PC-3 (cell line): ENCODE results near the gene GALNTL6. TPM values are rescaled to one million over a fixed set of nuclear protein-coding genes. Genes with fewer than 3 reads are reported as not detected.
"Not testable (repeated sequence)": the region's sequence is repeated elsewhere in the genome, so short reads cannot be mapped to it uniquely, and the experiment has no call there.

Source experiments
- ATAC-seq: fragments of 200-7000 bp; cut with Tn5 transposase; 2 replicates; pipeline ENCODE4 v1.9.1; 2020; ENCODE audit warnings: mild to moderate bottlenecking, moderate library complexity
- BruUV-seq: library from RNA; stranded (reverse); fragments of 400-500 nt; replicated peaks from 2 replicates; lab custom pipeline; 2021; lab: Mats Ljungman, UMichigan
- CTCF ChIA-PET: fragments of 300-600 bp; sonication (Branson Sonifier 250); formaldehyde crosslinking; loops from one replicate; lab custom pipeline; 2022; ENCODE audit warnings: antibody characterized with exemption; lab: Charles Lee
- POLR2A ChIA-PET: fragments of 300-600 bp; sonication (Branson Sonifier 250); formaldehyde crosslinking; loops from one replicate; lab custom pipeline; 2022; ENCODE audit warnings: antibody characterized with exemption; ENCODE audit not compliant: unreplicated experiment; lab: Charles Lee
- DNase-seq: peaks from one replicate; pipeline ENCODE4 v3.0.0-alpha.2; 2015
- H2AFZ ChIP-seq: fragments of 300-600 bp; sonication (generic); 2 replicates; pipeline ENCODE4 v1.6.0; 2016; ENCODE audit warnings: antibody characterized with exemption, low read length
- H3F3A ChIP-seq: fragments of 300-600 bp; sonication (generic); one replicate; pipeline ENCODE4 v1.6.0; 2017; ENCODE audit warnings: antibody characterized with exemption, low read length, control low read depth, mild to moderate bottlenecking; ENCODE audit not compliant: unreplicated experiment
- H3K27ac ChIP-seq: fragments of 300-600 bp; sonication (generic); 2 replicates; pipeline ENCODE4 v1.5.1; 2016; ENCODE audit warnings: mild to moderate bottlenecking, low read length
- H3K27me3 ChIP-seq: fragments of 300-600 bp; sonication (generic); 2 replicates; pipeline ENCODE4 v1.6.1; 2016; ENCODE audit warnings: low read length, mixed read lengths
- H3K36me3 ChIP-seq: fragments of 300-600 bp; sonication (generic); 2 replicates; pipeline ENCODE4 v1.6.1; 2016; ENCODE audit warnings: low read depth, mixed run types, low read length, mixed read lengths
- H3K4me1 ChIP-seq: fragments of 300-600 bp; sonication (generic); 2 replicates; pipeline ENCODE4 v1.5.1; 2016; ENCODE audit warnings: low read length; ENCODE audit not compliant: insufficient read depth
- H3K4me2 ChIP-seq: fragments of 300-600 bp; sonication (generic); 2 replicates; pipeline ENCODE4 v1.6.0; 2016; ENCODE audit warnings: low read length
- H3K4me3 ChIP-seq: fragments of 300-600 bp; sonication (generic); 2 replicates; pipeline ENCODE4 v1.5.1; 2016; ENCODE audit warnings: mild to moderate bottlenecking, low read length, mixed read lengths
- H3K79me2 ChIP-seq: fragments of 300-600 bp; sonication (generic); 2 replicates; pipeline ENCODE4 v1.6.1; 2017; ENCODE audit warnings: low read length, mixed read lengths
- H3K9ac ChIP-seq: fragments of 300-600 bp; sonication (generic); 2 replicates; pipeline ENCODE4 v1.6.0; 2016; ENCODE audit warnings: mild to moderate bottlenecking, low read length
- H3K9me2 ChIP-seq: fragments of 300-600 bp; sonication (generic); replicated peaks from 2 replicates; pipeline ENCODE4 v1.6.1; 2016; ENCODE audit warnings: mixed run types, low read length, mixed read lengths
- H3K9me3 ChIP-seq: fragments of 300-600 bp; sonication (generic); 2 replicates; pipeline ENCODE4 v1.6.1; 2016; ENCODE audit warnings: low read length, mixed read lengths
- H4K20me1 ChIP-seq: fragments of 300-600 bp; sonication (generic); 2 replicates; pipeline ENCODE4 v1.6.1; 2016; ENCODE audit warnings: low read length, mixed read lengths
- CTCF ChIP-seq: fragments of 300-600 bp; sonication (generic); conservative IDR thresholded peaks from 2 replicates; pipeline ENCODE4 v1.5.1; 2017; ENCODE audit warnings: antibody characterized with exemption, low read depth, mild to moderate bottlenecking, low read length
- EZH2 ChIP-seq: fragments of 300-600 bp; sonication (generic); IDR thresholded peaks from one replicate; pipeline ENCODE4 v1.6.1; 2017; ENCODE audit warnings: antibody characterized with exemption, mild to moderate bottlenecking, low read length; ENCODE audit not compliant: unreplicated experiment
- EZH2phosphoT487 ChIP-seq: fragments of 300-600 bp; sonication (generic); IDR thresholded peaks from 2 replicates; pipeline ENCODE4 v1.6.1; 2018; ENCODE audit warnings: mild to moderate bottlenecking, antibody characterized with exemption, low read length, borderline replicate concordance
- intact Hi-C: fragments of 100-400 bp; cut with micrococcal nuclease; formaldehyde crosslinking; loops from 2 replicates; pipeline ENCODE4 v1.9.0; 2023
- total RNA-seq: library from RNA; depleted of rRNA; stranded (reverse); fragments of >200 nt; gene quantifications from 2 replicates; pipeline ENCODE4 v1.2.3, GENCODE V29; 2014

GALNTL6 gene
- total RNA-seq, 1 experiment from 2014 or later = not detected

GRCh38 chr4:173041482-173041881, 1228.3 kb downstream of the GALNTL6 start:
- Histone ChIP-seq H4K20me1 (no peaks in the 10 kb centered on the region), H3K27me3 (no peaks in the 10 kb centered on the region), H3F3A (peaks cover 4% of the 10 kb centered on the region), H3K4me3 (no peak overlapping the region), H3K27ac (no peak overlapping the region), H3K4me2 (no peak overlapping the region), H3K79me2 (no peaks in the 10 kb centered on the region), H3K36me3 (no peaks in the 10 kb centered on the region), H3K9ac (no peak overlapping the region), H3K4me1 (peaks cover 29% of the 10 kb centered on the region), H3K9me3 (no peaks in the 10 kb centered on the region), H2AFZ (no peak overlapping the region), H3K9me2 (no peaks in the 10 kb centered on the region)
- no TSS peak for BruUV-seq
- ATAC-seq (no peak), DNase-seq (no peak)
- POLR2A ChIA-PET = no interaction called here
- CTCF ChIA-PET = no interaction called here
- TF ChIP-seq EZH2phosphoT487 = no peak
- no peak for TF ChIP-seq EZH2
- TF ChIP-seq CTCF = no peak
- intact Hi-C loops = no loop called here

GRCh38 chr4:173042139-173042538, 1228.9 kb downstream of the GALNTL6 start:
- intact Hi-C loops, H3K36me3 ChIP-seq, POLR2A ChIA-PET, H4K20me1 ChIP-seq, H3K9me2 ChIP-seq, H3K79me2 ChIP-seq, H3K9ac ChIP-seq, H2AFZ ChIP-seq, H3K27me3 ChIP-seq, CTCF ChIA-PET, ATAC-seq, H3F3A ChIP-seq, H3K4me2 ChIP-seq, H3K9me3 ChIP-seq, DNase-seq, H3K4me3 ChIP-seq, H3K27ac ChIP-seq, BruUV-seq: not testable (repeated sequence)
- peaks cover 29% of the 10 kb centered on the region for H3K4me1 ChIP-seq

- Histone ChIP-seq H3K79me2 (no peaks in the 10 kb centered on the region), H3K4me1 (peaks cover 13% of the 10 kb centered on the region), H3F3A (no peaks in the 10 kb centered on the region), H3K9me2 (no peaks in the 10 kb centered on the region), H3K36me3 (no peaks in the 10 kb centered on the region), H3K9me3 (no peaks in the 10 kb centered on the region), H2AFZ (no peak overlapping the region), H3K27ac (no peak overlapping the region), H3K4me2 (no peak overlapping the region), H3K9ac (no peak overlapping the region), H4K20me1 (no peaks in the 10 kb centered on the region), H3K4me3 (no peak overlapping the region), H3K27me3 (no peaks in the 10 kb centered on the region)
- TF ChIP-seq CTCF (no peak), EZH2phosphoT487 (no peak), EZH2 (no peak)
- no peak for DNase-seq
- intact Hi-C loops = no loop called here
- no TSS peak for BruUV-seq
- ATAC-seq = no peak
- ChIA-PET POLR2A (no interaction called here), CTCF (no interaction called here)
These were observed 1231.1 kb downstream of the GALNTL6 start for GRCh38 chr4:173044340-173044739.
